Upper lobe of left lung (tissue), 4 donors: ENCODE measurements around the gene CGGBP1.

Source experiments
- POLR2A ChIP-seq, 4 donors: fragments of 450-650 bp; IDR thresholded peaks; one replicate each; pipeline ENCODE4 v1.5.1; 2016 to 2017; ENCODE audit warnings: antibody characterized with exemption in 4 of 4, mild to moderate bottlenecking in 2 of 4
- TF ChIP-seq, protein P1 (sequence below), 6 experiments: fragments of 450-650 bp in 4 of 6; fragments of 200-600 bp in 2 of 6; sonication (generic) in 2 of 6; IDR thresholded peaks; one replicate each; pipeline ENCODE4 v1.5.1; 2016 to 2019; ENCODE audit warnings: antibody characterized with exemption in 6 of 6

DNA sequence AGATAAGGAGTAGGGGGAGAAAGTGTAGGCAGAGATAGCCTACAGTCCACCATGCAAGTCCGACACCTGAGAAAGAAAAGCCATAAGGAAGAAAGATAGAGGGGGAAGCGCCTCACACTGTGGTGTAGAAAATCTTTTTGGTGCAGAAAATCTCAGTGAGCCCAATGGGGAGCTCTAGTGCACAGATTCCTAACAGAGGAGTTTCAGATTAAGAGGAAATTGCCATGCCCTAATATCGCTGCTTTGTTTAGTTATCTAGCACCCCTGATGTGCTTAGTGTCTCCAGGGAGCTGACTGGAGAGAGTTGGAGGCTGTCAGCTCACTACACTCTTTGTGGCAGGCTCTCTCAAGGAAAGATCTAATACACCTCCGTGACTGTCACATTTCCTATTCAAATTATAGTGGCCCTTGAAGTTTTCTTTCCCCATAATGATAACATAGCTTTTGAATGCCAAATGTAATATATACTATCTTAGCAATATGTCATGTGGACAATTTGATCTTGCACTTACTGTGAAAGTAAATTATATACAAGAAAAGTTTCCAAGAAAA is 33.7 kb downstream of the CGGBP1 start:
- TF ChIP-seq POLR2A (IDR thresholded peaks at IDR 0.05): no peak
- TF ChIP-seq, protein P1, sequence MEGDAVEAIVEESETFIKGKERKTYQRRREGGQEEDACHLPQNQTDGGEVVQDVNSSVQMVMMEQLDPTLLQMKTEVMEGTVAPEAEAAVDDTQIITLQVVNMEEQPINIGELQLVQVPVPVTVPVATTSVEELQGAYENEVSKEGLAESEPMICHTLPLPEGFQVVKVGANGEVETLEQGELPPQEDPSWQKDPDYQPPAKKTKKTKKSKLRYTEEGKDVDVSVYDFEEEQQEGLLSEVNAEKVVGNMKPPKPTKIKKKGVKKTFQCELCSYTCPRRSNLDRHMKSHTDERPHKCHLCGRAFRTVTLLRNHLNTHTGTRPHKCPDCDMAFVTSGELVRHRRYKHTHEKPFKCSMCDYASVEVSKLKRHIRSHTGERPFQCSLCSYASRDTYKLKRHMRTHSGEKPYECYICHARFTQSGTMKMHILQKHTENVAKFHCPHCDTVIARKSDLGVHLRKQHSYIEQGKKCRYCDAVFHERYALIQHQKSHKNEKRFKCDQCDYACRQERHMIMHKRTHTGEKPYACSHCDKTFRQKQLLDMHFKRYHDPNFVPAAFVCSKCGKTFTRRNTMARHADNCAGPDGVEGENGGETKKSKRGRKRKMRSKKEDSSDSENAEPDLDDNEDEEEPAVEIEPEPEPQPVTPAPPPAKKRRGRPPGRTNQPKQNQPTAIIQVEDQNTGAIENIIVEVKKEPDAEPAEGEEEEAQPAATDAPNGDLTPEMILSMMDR (IDR thresholded peaks at IDR 0.05): no peak
